Measurements from ENCODE around the gene MEGF10.
"Not testable (repeated sequence)": the region's sequence is repeated elsewhere in the genome, so short reads cannot be mapped to it uniquely, and the experiment has no call there.

MEGF10 gene

GRCh38 chr5:127316011-127316410 is 25.4 kb downstream of the MEGF10 start:
- Histone ChIP-seq H3K4me3 (ENCODE audit: low read depth, low read length) (no peak overlapping the region), H3K36me3 (ENCODE audit: control insufficient read depth, insufficient read depth, low read length) (no peaks in the 10 kb centered on the region), H3K9me3 (ENCODE audit: control insufficient read depth, insufficient read depth, low read length) (no peaks in the 10 kb centered on the region), H3K9ac (ENCODE audit: low read depth, low read length) (no peak overlapping the region), H3K27me3 (ENCODE audit: control insufficient read depth, insufficient read depth, low read length) (no peaks in the 10 kb centered on the region), H3K4me1 (ENCODE audit: control insufficient read depth, insufficient read depth, low read length) (peaks cover 17% of the 10 kb centered on the region)

DNA sequence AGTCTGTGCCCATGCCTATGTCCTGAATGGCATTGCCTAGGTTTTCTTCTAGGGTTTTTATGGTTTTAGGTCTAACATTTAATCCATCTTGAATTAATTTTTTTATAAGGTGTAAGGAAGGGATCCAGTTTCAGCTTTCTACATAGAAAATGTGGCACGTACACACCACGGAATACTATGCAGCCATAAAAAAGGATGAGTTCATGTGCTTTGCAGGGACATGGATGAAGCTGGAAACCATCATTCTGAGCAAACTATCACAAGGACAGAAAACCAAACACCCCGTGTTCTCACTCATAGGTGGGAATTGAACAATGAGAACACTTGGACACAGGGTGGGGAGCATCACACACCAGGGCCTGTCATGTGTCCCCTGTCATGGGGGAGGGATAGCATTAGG is 26.8 kb downstream of the MEGF10 start:
- not testable (repeated sequence) for H3K4me3 ChIP-seq (ENCODE audit: low read depth, low read length); H3K9me3 ChIP-seq (ENCODE audit: control insufficient read depth, insufficient read depth, low read length); H3K36me3 ChIP-seq (ENCODE audit: control insufficient read depth, insufficient read depth, low read length); H3K9ac ChIP-seq (ENCODE audit: low read depth, low read length); H3K4me1 ChIP-seq (ENCODE audit: control insufficient read depth, insufficient read depth, low read length); H3K27me3 ChIP-seq (ENCODE audit: control insufficient read depth, insufficient read depth, low read length)

GRCh38 chr5:127320032-127320965 is 29.7 kb downstream of the MEGF10 start:
- no peaks in the 10 kb centered on the region for H3K27me3 ChIP-seq (ENCODE audit: control insufficient read depth, insufficient read depth, low read length)
- no peaks in the 10 kb centered on the region for H3K36me3 ChIP-seq (ENCODE audit: control insufficient read depth, insufficient read depth, low read length)
- H3K9ac ChIP-seq (ENCODE audit: low read depth, low read length) = no peak overlapping the region
- H3K4me3 ChIP-seq (ENCODE audit: low read depth, low read length) = no peak overlapping the region
- H3K9me3 ChIP-seq (ENCODE audit: control insufficient read depth, insufficient read depth, low read length) = no peaks in the 10 kb centered on the region
- H3K4me1 ChIP-seq (ENCODE audit: control insufficient read depth, insufficient read depth, low read length) = peaks cover 15% of the 10 kb centered on the region

GRCh38 chr5:127321465-127321864 is 30.9 kb downstream of the MEGF10 start:
- Histone ChIP-seq H3K27me3 (ENCODE audit: control insufficient read depth, insufficient read depth, low read length) (no peaks in the 10 kb centered on the region), H3K36me3 (ENCODE audit: control insufficient read depth, insufficient read depth, low read length) (no peaks in the 10 kb centered on the region)

DNA sequence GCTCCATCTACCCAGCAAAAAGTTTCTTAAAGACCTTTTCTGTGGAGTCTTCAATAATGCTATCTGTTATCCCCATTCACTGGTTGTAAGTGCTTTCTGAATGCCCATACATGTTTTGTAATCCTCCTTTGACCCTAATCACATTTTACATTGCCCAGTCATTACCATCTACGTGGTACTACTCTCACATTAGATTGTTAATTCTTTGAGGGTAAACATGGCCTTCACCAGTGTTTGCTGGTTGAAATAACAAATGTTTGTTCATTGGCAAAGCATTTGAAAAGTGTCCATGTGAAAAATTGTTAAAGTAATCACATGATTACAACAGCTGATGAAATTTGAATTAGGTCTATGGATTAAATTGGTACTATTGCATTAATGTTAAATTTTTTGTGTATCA is 31.8 kb downstream of the MEGF10 start:
- peaks cover 30% of the 10 kb centered on the region for H3K4me1 ChIP-seq (ENCODE audit: control insufficient read depth, insufficient read depth, low read length)

More at GRCh38 chr5:127321465-127321864, 30.9 kb downstream of the MEGF10 start:
- H3K4me3 ChIP-seq (ENCODE audit: low read depth, low read length) = no peak overlapping the region
- H3K4me1 ChIP-seq (ENCODE audit: control insufficient read depth, insufficient read depth, low read length) = peaks cover 21% of the 10 kb centered on the region
- H3K9ac ChIP-seq (ENCODE audit: low read depth, low read length) = no peak overlapping the region
- no peaks in the 10 kb centered on the region for H3K9me3 ChIP-seq (ENCODE audit: control insufficient read depth, insufficient read depth, low read length)

GRCh38 chr5:127324756-127325155 is 34.2 kb downstream of the MEGF10 start:
- Histone ChIP-seq H3K9ac (ENCODE audit: low read depth, low read length) (no peak overlapping the region), H3K4me3 (ENCODE audit: low read depth, low read length) (no peak overlapping the region), H3K9me3 (ENCODE audit: control insufficient read depth, insufficient read depth, low read length) (no peaks in the 10 kb centered on the region), H3K4me1 (ENCODE audit: control insufficient read depth, insufficient read depth, low read length) (peaks cover 42% of the 10 kb centered on the region), H3K36me3 (ENCODE audit: control insufficient read depth, insufficient read depth, low read length) (no peaks in the 10 kb centered on the region), H3K27me3 (ENCODE audit: control insufficient read depth, insufficient read depth, low read length) (no peaks in the 10 kb centered on the region)

More for the DNA sequence above, 31.8 kb downstream of the MEGF10 start:
- H3K9me3 ChIP-seq (ENCODE audit: control insufficient read depth, insufficient read depth, low read length) = no peaks in the 10 kb centered on the region
- no peak overlapping the region for H3K4me3 ChIP-seq (ENCODE audit: low read depth, low read length)
- H3K36me3 ChIP-seq (ENCODE audit: control insufficient read depth, insufficient read depth, low read length) = no peaks in the 10 kb centered on the region
- no peak overlapping the region for H3K9ac ChIP-seq (ENCODE audit: low read depth, low read length)
- H3K27me3 ChIP-seq (ENCODE audit: control insufficient read depth, insufficient read depth, low read length) = no peaks in the 10 kb centered on the region

DNA sequence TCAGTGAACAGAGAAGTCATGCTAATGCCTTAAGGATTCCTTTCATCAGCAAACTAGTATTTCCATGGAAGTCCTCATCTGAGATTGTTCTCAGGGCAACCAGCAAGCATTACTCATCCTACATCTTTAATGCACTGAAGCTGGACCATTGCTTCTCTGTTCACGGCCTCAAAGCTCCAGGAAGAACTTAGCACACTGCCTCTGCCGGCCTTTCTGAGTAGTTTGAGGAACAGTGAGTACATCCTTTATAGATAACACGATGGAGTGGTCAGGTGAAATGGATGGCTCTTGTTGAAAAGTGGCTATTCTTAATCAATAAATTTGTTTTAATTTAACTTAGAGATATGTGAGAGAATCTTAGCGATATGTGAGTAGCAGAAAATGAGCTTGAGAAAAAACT is 35.8 kb downstream of the MEGF10 start:
- Histone ChIP-seq H3K4me3 (ENCODE audit: low read depth, low read length) (no peak overlapping the region), H3K4me1 (ENCODE audit: control insufficient read depth, insufficient read depth, low read length) (peaks cover 49% of the 10 kb centered on the region), H3K9me3 (ENCODE audit: control insufficient read depth, insufficient read depth, low read length) (no peaks in the 10 kb centered on the region), H3K9ac (ENCODE audit: low read depth, low read length) (no peak overlapping the region), H3K36me3 (ENCODE audit: control insufficient read depth, insufficient read depth, low read length) (no peaks in the 10 kb centered on the region), H3K27me3 (ENCODE audit: control insufficient read depth, insufficient read depth, low read length) (no peaks in the 10 kb centered on the region)

DNA sequence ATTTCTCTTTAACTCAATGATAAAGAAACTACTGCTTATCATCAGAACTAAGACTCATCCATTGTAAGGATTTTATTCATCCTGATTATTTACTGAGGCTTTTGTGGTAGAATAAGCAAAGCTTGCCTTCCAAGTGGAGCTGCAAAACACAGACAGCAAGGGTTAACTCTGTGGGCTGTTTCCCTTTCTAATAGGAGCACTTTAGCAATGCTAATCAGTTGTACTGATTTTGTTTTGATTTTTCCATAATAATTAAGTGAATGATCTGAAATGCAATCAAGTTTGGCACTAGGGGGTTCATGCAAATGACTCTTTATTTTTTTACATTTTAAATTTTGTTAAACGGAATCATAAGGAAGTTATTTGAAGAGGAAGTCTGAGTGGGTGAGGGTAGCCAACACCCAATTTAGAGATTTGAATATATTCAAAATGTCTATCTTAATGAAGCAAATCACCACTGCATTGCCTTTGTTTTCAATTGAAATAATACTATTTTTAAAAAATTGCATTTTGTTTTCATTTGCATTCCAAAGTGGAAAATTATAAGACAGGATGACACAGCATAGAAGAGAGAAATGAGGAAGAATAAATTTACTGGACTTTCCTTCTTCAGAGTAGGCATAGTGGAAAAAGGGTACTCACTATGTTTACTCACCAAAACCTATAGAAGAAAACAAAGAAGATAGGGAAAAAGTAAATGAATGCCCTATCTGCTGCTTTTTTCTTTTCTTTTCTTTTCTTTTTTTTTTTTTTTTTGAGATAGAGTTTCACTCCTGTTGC is 36.6 kb downstream of the MEGF10 start:
- Histone ChIP-seq H3K9me3 (ENCODE audit: control insufficient read depth, insufficient read depth, low read length) (no peaks in the 10 kb centered on the region), H3K36me3 (ENCODE audit: control insufficient read depth, insufficient read depth, low read length) (no peaks in the 10 kb centered on the region), H3K27me3 (ENCODE audit: control insufficient read depth, insufficient read depth, low read length) (no peaks in the 10 kb centered on the region), H3K4me1 (ENCODE audit: control insufficient read depth, insufficient read depth, low read length) (peaks cover 56% of the 10 kb centered on the region), H3K4me3 (ENCODE audit: low read depth, low read length) (no peak overlapping the region), H3K9ac (ENCODE audit: low read depth, low read length) (no peak overlapping the region)

- Histone ChIP-seq H3K4me1 (ENCODE audit: control insufficient read depth, insufficient read depth, low read length) (peaks cover 64% of the 10 kb centered on the region), H3K9ac (ENCODE audit: low read depth, low read length) (no peak overlapping the region), H3K36me3 (ENCODE audit: control insufficient read depth, insufficient read depth, low read length) (no peaks in the 10 kb centered on the region), H3K4me3 (ENCODE audit: low read depth, low read length) (no peak overlapping the region), H3K9me3 (ENCODE audit: control insufficient read depth, insufficient read depth, low read length) (no peaks in the 10 kb centered on the region), H3K27me3 (ENCODE audit: control insufficient read depth, insufficient read depth, low read length) (no peaks in the 10 kb centered on the region)
These were observed 39.5 kb downstream of the MEGF10 start for GRCh38 chr5:127330116-127330515.

DNA sequence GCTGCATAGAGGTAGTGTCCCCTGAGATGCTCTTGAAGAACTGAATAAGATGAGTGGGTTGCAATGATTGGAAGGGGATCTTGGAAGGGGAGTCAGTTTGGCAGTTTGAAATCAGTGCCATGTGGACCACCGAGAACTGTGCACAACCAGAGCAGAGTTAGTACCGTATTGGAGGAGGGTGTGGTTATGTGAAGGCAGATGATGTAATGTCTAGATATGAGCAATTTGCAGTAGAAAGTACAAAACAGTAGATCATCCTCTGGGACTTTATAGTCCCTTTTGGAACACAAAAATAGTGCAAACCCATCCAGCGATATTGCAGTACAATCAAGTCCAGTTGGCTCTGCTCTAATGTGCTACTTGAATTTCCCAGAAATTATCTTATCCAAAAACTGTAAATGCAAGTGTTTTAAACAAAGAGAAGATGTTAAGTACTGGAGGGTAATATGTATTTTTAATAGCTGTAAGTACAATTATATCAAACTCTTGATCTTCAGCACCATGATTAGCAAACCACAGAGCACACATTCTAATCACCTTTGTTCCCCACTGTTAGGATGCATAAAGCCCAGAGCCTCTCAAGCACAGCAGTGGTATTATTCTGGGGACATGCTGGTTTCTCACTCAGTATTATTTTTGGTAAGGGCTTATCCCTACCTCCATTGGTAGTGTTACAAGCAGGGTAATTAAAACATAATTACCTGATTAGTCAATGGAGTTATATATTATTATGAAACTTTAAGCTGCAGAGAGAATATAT is 41.5 kb downstream of the MEGF10 start:
- H3K4me1 ChIP-seq (ENCODE audit: control insufficient read depth, insufficient read depth, low read length) = peaks cover 54% of the 10 kb centered on the region
- no peaks in the 10 kb centered on the region for H3K27me3 ChIP-seq (ENCODE audit: control insufficient read depth, insufficient read depth, low read length)
- H3K9ac ChIP-seq (ENCODE audit: low read depth, low read length) = no peak overlapping the region
- no peaks in the 10 kb centered on the region for H3K36me3 ChIP-seq (ENCODE audit: control insufficient read depth, insufficient read depth, low read length)
- no peak overlapping the region for H3K4me3 ChIP-seq (ENCODE audit: low read depth, low read length)
- H3K9me3 ChIP-seq (ENCODE audit: control insufficient read depth, insufficient read depth, low read length) = no peaks in the 10 kb centered on the region

DNA sequence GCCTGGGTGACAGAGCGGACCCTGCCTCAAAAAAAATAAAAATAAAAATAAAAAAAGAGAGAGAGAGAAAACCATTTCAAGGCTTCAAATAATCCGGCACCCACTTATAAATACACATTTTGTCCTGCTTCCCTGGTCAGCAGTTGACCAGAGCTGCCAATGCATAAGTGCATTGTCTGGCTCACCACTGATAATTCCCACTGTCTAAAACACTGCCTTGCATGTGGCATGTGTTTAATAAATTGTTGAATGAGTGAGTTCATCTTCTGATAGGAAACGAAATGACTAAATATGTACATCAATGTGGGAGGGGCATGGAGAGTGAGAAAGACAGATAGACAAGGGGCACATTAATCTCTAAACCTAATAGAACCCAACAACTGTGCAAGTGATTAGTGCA is 42.9 kb downstream of the MEGF10 start:
- Histone ChIP-seq H3K9me3 (ENCODE audit: control insufficient read depth, insufficient read depth, low read length) (no peaks in the 10 kb centered on the region), H3K4me1 (ENCODE audit: control insufficient read depth, insufficient read depth, low read length) (peaks cover 56% of the 10 kb centered on the region), H3K9ac (ENCODE audit: low read depth, low read length) (no peak overlapping the region), H3K27me3 (ENCODE audit: control insufficient read depth, insufficient read depth, low read length) (no peaks in the 10 kb centered on the region), H3K36me3 (ENCODE audit: control insufficient read depth, insufficient read depth, low read length) (no peaks in the 10 kb centered on the region), H3K4me3 (ENCODE audit: low read depth, low read length) (no peak overlapping the region)
